GM12878 (cell line): Measurements from ENCODE around the gene TEX30. TPM values are rescaled to one million over a fixed set of nuclear protein-coding genes. Genes with fewer than 3 reads are reported as not detected.

Experiments used
- ATAC-seq: fragments of 200-7000 bp; cut with Tn5 transposase; 3 replicates; pipeline ENCODE4 v1.9.1; 2020; ENCODE audit warnings: mild to moderate bottlenecking, moderate library complexity
- BruUV-seq: library from RNA; stranded (reverse); fragments of 400-500 nt; replicated peaks from 2 replicates; lab custom pipeline; 2021; lab: Mats Ljungman, UMichigan
- CTCF ChIA-PET: fragments of 300-600 bp; sonication (Branson Sonifier 250); formaldehyde crosslinking; extraction: SDS; loops from one replicate; lab custom pipeline; 2021; ENCODE audit warnings: inconsistent platforms; lab: Yijun Ruan, JAX
- POLR2A ChIA-PET: fragments of 350-600 bp; formaldehyde crosslinking; extraction: SDS; loops from one replicate; lab custom pipeline; 2021; ENCODE audit warnings: inconsistent platforms; lab: Charles Lee
- RAD21 ChIA-PET: fragments of 300-600 bp; sonication (Branson Sonifier 250); formaldehyde crosslinking; loops from one replicate; lab custom pipeline; 2023; ENCODE audit warnings: antibody characterized with exemption; ENCODE audit not compliant: unreplicated experiment; lab: Charles Lee
- SMC1A ChIA-PET: fragments of 300-600 bp; sonication (Branson Sonifier 250); formaldehyde crosslinking; loops from one replicate; lab custom pipeline; 2023; ENCODE audit not compliant: unreplicated experiment, uncharacterized antibody; lab: Charles Lee
- DNase-seq: peaks from one replicate; pipeline ENCODE4 v3.0.0-alpha.2; 2011; ENCODE audit warnings: low read depth, low spot score
- FAIRE-seq: peaks from 3 replicates; lab custom pipeline; 2011; peaks lifted over from hg19 to GRCh38; lab: Jason Lieb, UNC
- H2AFZ ChIP-seq: 2 replicates; pipeline ENCODE4 v1.6.0; 2011; ENCODE audit warnings: low read depth, low read length, control low read depth; ENCODE audit not compliant: control insufficient read depth
- H3K27ac ChIP-seq: 2 replicates; pipeline ENCODE4 v1.5.1; 2011; ENCODE audit warnings: control low read depth; ENCODE audit not compliant: control insufficient read depth, insufficient read depth
- H3K27me3 ChIP-seq, 2 experiments: replicated peaks in 1 of 2; 2 replicates each; pipeline versions ENCODE4 v1.6.0 to v1.6.1; 2011; ENCODE audit warnings: low read length in 1 of 2; ENCODE audit not compliant: control insufficient read depth in 2 of 2, insufficient read depth in 2 of 2
- H3K36me3 ChIP-seq, 2 experiments: 2 replicates each; pipeline ENCODE4 v1.5.1; 2011; ENCODE audit warnings: low read length in 1 of 2; ENCODE audit not compliant: control insufficient read depth in 2 of 2, insufficient read depth in 2 of 2
- H3K4me1 ChIP-seq: 2 replicates; pipeline ENCODE4 v1.6.1; 2011; ENCODE audit warnings: mild to moderate bottlenecking, low read length, moderate library complexity, mixed read lengths; ENCODE audit not compliant: control insufficient read depth, insufficient read depth
- H3K4me2 ChIP-seq: 2 replicates; pipeline ENCODE4 v1.6.0; 2011; ENCODE audit warnings: control low read depth; ENCODE audit not compliant: control insufficient read depth, insufficient read depth
- H3K4me3 ChIP-seq: fragments of 200-600 bp; sonication (generic); 2 replicates; pipeline ENCODE4 v1.5.1; 2016
- H3K79me2 ChIP-seq: 2 replicates; pipeline ENCODE4 v1.6.0; 2011; ENCODE audit warnings: low read length; ENCODE audit not compliant: control insufficient read depth, insufficient read depth
- H3K9ac ChIP-seq: 2 replicates; pipeline ENCODE4 v1.8.0; 2011; ENCODE audit warnings: low read length, control low read depth, mixed read lengths; ENCODE audit not compliant: control insufficient read depth, insufficient read depth
- H3K9me3 ChIP-seq: replicated peaks from 3 replicates; pipeline ENCODE4 v1.5.1; 2011; ENCODE audit warnings: mild to moderate bottlenecking, low read length; ENCODE audit not compliant: control insufficient read depth, insufficient read depth
- H4K20me1 ChIP-seq: 2 replicates; pipeline ENCODE4 v1.6.0; 2011; ENCODE audit not compliant: control insufficient read depth, insufficient read depth
- ASH2L ChIP-seq: fragments of 300-600, 200-600 bp; sonication (generic); IDR thresholded peaks from 2 replicates; pipeline ENCODE4 v1.6.1; 2017; ENCODE audit warnings: low read depth, mild to moderate bottlenecking, borderline replicate concordance
- BCL3 ChIP-seq: IDR thresholded peaks from 2 replicates; pipeline ENCODE4 v1.6.1; 2011; ENCODE audit warnings: borderline replicate concordance, low read depth, mild to moderate bottlenecking, moderate library complexity, low read length; ENCODE audit not compliant: insufficient read depth, poor library complexity, severe bottlenecking
- CHD1 ChIP-seq: IDR thresholded peaks from 2 replicates; pipeline ENCODE4 v1.6.1; 2012; ENCODE audit warnings: low read depth, low read length, improper control_type of control experiment
- CHD2 ChIP-seq: IDR thresholded peaks from 2 replicates; pipeline ENCODE4 v1.6.1; 2011; ENCODE audit warnings: low read depth, low read length, improper control_type of control experiment, borderline replicate concordance
- IRF5 ChIP-seq: fragments of 450-650 bp; IDR thresholded peaks from 2 replicates; pipeline ENCODE4 v1.6.1; 2017; ENCODE audit warnings: borderline replicate concordance
- NR2C1 ChIP-seq: fragments of 450-650 bp; IDR thresholded peaks from 2 replicates; pipeline ENCODE4 v1.6.1; 2017; ENCODE audit warnings: antibody characterized with exemption, mild to moderate bottlenecking, moderate library complexity
- RB1 ChIP-seq: fragments of 450-650 bp; formaldehyde crosslinking; IDR thresholded peaks from 2 replicates; pipeline ENCODE4 v1.6.1; 2017; ENCODE audit warnings: mild to moderate bottlenecking, borderline replicate concordance
- SIX5 ChIP-seq: IDR thresholded peaks from 2 replicates; pipeline ENCODE4 v1.6.1; 2011; ENCODE audit warnings: mild to moderate bottlenecking, low read depth, low read length, moderate library complexity; ENCODE audit not compliant: severe bottlenecking
- SREBF1 ChIP-seq: IDR thresholded peaks from 2 replicates; pipeline ENCODE4 v1.6.1; 2012; ENCODE audit warnings: mild to moderate bottlenecking, low read length
- ZNF207 ChIP-seq: fragments of 450-650 bp; IDR thresholded peaks from 2 replicates; pipeline ENCODE4 v1.6.1; 2014; ENCODE audit warnings: antibody characterized with exemption, mild to moderate bottlenecking, borderline replicate concordance
- ZNF622 ChIP-seq: fragments of 450-650 bp; IDR thresholded peaks from 2 replicates; pipeline ENCODE4 v1.6.1; 2017; ENCODE audit warnings: mild to moderate bottlenecking, inconsistent platforms
- ZSCAN29 ChIP-seq: fragments of 450-650 bp; IDR thresholded peaks from 2 replicates; pipeline ENCODE4 v1.6.1; 2017; ENCODE audit warnings: mild to moderate bottlenecking, moderate library complexity
- WGBS: methylation state at CpG from one replicate; pipeline ENCODE4 v1.1.6; 2016; ENCODE audit warnings: low lambda C conversion rate; ENCODE audit not compliant: insufficient replicate concordance, insufficient coverage; ENCODE audit errors: missing lambda C conversion rate; 5-methylcytosine and 5-hydroxymethylcytosine counted together
- in situ Hi-C: fragments of 300-500 bp; cut with MboI; formaldehyde crosslinking; loops from 9 replicates; pipeline ENCODE4 v1.14.3; 2018; ENCODE audit warnings: mixed read lengths
- intact Hi-C: fragments of 100-400 bp; cut with micrococcal nuclease; formaldehyde crosslinking; loops from one replicate; pipeline ENCODE4 v1.14.2; 2022; ENCODE audit not compliant: unreplicated experiment
- polyA plus RNA-seq, 11 experiments: library from polyadenylated mRNA; depleted of rRNA in 4 of 11; unstranded in 6 of 11; stranded (reverse) in 5 of 11; fragments of >200 nt; fragmentation: Nextera tagmentation in 4 of 11; fragmentation: Illumina TruSeq in 1 of 11; extraction: Ambion mirVana in 4 of 11; extraction: Trizol in 1 of 11; gene quantifications; 1 replicate in 1 of 11; 2 replicates in 10 of 11; pipeline versions ENCODE4 v1.2.1 to v1.2.3, GENCODE V29; 2011 to 2016; ENCODE audit warnings: inconsistent platforms in 2 of 11, missing spikeins in 2 of 11, low read depth in 1 of 11
- total RNA-seq, 4 experiments: library from RNA; depleted of rRNA in 3 of 4; stranded (reverse); fragments of >200 nt in 3 of 4; fragmentation: Illumina TruSeq in 1 of 4; extraction: Trizol in 1 of 4; gene quantifications; 2 replicates each; pipeline versions ENCODE4 v1.2.1 to v1.2.3, GENCODE V29; 2013 to 2021
- TF ChIP-seq, protein P1 (sequence below): fragments of 450-650 bp; IDR thresholded peaks from 2 replicates; pipeline ENCODE4 v1.6.1; 2017; ENCODE audit warnings: mild to moderate bottlenecking, moderate library complexity
- TF ChIP-seq, protein P2 (sequence below): IDR thresholded peaks from 2 replicates; pipeline ENCODE4 v1.6.1; 2012; ENCODE audit warnings: low read depth, low read length, improper control_type of control experiment
- TF ChIP-seq, protein P3 (sequence below): fragments of 150-350 bp; IDR thresholded peaks from 2 replicates; pipeline ENCODE4 v1.6.1; 2014; ENCODE audit warnings: mild to moderate bottlenecking, low read depth, low read length

The TEX30 gene
- total and polyA plus RNA-seq, 10 of the 15 experiments (the other 5 are each of a cell fraction or from before 2014, with no cell fraction given), result 19.7 to 114 (median 25.0) TPM

DNA sequence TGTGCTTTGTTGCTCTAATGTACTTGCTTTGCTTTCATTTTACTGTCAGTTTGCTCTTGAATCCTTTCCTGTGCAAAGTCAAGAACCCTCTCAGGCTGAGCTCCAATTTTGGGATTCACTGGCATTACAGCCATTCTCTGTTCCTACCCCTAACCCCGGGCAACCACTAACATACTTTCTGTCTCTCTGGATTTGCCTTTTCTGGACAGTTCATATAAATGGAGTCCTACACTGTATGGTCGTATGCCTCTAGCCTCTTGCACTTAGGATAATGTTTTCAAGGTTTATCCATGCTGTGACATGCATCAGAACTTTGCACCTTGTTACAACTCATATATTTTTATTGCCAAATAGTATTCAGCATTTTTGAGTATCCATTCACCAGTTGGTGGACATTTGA, 2.7 kb upstream of the TEX30 start:
- Histone ChIP-seq H3K9me3 (no peaks in the 10 kb centered on the region), H3K4me1 (peaks cover 11% of the 10 kb centered on the region), H3K79me2 (peaks cover 11% of the 10 kb centered on the region), H3K36me3 (no peaks in the 10 kb centered on the region), H4K20me1 (no peaks in the 10 kb centered on the region), H3K9ac (no peak overlapping the region), H3K4me3 (no peak overlapping the region), H3K4me2 (no peak overlapping the region), H3K27ac (no peak overlapping the region), H3K27me3 (no peaks in the 10 kb centered on the region), H2AFZ (no peak overlapping the region)
- no peak for DNase-seq
- SMC1A ChIA-PET, result interaction anchor here (0.9 to 1.1 kb wide), 2 partner anchors 9 to 15 kb away, joined by 4 to 5 read pairs; no protein-coding TSS in a partner anchor
- TF ChIP-seq, protein P1, sequence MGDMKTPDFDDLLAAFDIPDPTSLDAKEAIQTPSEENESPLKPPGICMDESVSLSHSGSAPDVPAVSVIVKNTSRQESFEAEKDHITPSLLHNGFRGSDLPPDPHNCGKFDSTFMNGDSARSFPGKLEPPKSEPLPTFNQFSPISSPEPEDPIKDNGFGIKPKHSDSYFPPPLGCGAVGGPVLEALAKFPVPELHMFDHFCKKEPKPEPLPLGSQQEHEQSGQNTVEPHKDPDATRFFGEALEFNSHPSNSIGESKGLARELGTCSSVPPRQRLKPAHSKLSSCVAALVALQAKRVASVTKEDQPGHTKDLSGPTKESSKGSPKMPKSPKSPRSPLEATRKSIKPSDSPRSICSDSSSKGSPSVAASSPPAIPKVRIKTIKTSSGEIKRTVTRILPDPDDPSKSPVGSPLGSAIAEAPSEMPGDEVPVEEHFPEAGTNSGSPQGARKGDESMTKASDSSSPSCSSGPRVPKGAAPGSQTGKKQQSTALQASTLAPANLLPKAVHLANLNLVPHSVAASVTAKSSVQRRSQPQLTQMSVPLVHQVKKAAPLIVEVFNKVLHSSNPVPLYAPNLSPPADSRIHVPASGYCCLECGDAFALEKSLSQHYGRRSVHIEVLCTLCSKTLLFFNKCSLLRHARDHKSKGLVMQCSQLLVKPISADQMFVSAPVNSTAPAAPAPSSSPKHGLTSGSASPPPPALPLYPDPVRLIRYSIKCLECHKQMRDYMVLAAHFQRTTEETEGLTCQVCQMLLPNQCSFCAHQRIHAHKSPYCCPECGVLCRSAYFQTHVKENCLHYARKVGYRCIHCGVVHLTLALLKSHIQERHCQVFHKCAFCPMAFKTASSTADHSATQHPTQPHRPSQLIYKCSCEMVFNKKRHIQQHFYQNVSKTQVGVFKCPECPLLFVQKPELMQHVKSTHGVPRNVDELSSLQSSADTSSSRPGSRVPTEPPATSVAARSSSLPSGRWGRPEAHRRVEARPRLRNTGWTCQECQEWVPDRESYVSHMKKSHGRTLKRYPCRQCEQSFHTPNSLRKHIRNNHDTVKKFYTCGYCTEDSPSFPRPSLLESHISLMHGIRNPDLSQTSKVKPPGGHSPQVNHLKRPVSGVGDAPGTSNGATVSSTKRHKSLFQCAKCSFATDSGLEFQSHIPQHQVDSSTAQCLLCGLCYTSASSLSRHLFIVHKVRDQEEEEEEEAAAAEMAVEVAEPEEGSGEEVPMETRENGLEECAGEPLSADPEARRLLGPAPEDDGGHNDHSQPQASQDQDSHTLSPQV, result no peak
- TF ChIP-seq NR2C1, result no peak
- TF ChIP-seq, protein P2, sequence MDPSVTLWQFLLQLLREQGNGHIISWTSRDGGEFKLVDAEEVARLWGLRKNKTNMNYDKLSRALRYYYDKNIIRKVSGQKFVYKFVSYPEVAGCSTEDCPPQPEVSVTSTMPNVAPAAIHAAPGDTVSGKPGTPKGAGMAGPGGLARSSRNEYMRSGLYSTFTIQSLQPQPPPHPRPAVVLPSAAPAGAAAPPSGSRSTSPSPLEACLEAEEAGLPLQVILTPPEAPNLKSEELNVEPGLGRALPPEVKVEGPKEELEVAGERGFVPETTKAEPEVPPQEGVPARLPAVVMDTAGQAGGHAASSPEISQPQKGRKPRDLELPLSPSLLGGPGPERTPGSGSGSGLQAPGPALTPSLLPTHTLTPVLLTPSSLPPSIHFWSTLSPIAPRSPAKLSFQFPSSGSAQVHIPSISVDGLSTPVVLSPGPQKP, result no peak
- no peak for TF ChIP-seq SIX5
- TF ChIP-seq SREBF1, result no peak
- no peak for TF ChIP-seq ZNF622
- no peak for TF ChIP-seq CHD2
- no peak for TF ChIP-seq RB1
- no peak for TF ChIP-seq ZSCAN29
- TF ChIP-seq CHD1, result no peak
- TF ChIP-seq ZNF207, result no peak
- no peak for TF ChIP-seq BCL3
- TF ChIP-seq IRF5, result no peak
- TF ChIP-seq, protein P3, sequence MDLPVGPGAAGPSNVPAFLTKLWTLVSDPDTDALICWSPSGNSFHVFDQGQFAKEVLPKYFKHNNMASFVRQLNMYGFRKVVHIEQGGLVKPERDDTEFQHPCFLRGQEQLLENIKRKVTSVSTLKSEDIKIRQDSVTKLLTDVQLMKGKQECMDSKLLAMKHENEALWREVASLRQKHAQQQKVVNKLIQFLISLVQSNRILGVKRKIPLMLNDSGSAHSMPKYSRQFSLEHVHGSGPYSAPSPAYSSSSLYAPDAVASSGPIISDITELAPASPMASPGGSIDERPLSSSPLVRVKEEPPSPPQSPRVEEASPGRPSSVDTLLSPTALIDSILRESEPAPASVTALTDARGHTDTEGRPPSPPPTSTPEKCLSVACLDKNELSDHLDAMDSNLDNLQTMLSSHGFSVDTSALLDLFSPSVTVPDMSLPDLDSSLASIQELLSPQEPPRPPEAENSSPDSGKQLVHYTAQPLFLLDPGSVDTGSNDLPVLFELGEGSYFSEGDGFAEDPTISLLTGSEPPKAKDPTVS, result no peak
- TF ChIP-seq ASH2L, result no peak
- CTCF ChIA-PET, result interaction anchor here (0.8 kb wide), 1 partner anchor 24 kb away, joined by 4 read pairs; no protein-coding TSS in a partner anchor
- intact Hi-C loops (no loop called here), in situ Hi-C loops (no loop called here)
- BruUV-seq, result no TSS peak
- no peak for ATAC-seq
- POLR2A ChIA-PET, result interaction anchor here (1.1 kb wide), 1 partner anchor 23 kb away, joined by 4 read pairs; no protein-coding TSS in a partner anchor
- RAD21 ChIA-PET, result no interaction called here
- 93% methylated on average over 2 of the region's 2 CpGs for WGBS
- FAIRE-seq, result no peak
